GM19023 (cell line): Measurements from ENCODE around the gene NFIX.
"Not testable (repeated sequence)": the region's sequence is repeated elsewhere in the genome, so short reads cannot be mapped to it uniquely, and the experiment has no call there.

Source experiments
- ATAC-seq: cut with Tn5 transposase; IDR thresholded peaks from one replicate; pipeline ENCODE4 v1.9.1; 2021; ENCODE audit warnings: mild to moderate bottlenecking, moderate library complexity; ENCODE audit not compliant: unreplicated experiment

NFIX gene

DNA sequence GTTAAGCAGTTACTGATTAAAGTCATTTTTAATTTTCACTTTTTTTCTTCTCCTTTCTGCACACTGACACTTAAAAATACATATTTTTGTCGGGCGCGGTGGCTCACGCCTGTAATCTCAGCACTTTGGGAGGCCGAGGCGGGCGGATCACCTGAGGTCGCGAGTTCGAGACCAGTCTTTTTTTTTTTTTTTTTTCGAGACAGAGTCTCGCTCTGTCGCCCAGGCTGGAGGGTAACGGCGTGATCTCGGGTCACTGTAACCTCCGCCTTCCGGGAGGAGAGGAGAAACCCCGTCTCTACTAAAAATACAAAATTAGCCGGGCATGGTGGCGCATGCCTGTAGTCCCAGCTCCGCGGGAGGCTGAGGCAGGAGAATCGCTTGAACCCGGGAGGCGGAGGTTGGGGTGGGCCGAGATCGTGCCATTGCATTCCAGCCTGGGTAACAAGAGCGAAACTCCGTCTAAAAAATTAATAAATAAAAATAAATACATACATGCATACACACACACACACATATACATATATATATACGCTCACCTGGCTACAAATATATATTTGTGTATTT is 37.8 kb upstream of the NFIX start:
- not testable (repeated sequence) for ATAC-seq

DNA sequence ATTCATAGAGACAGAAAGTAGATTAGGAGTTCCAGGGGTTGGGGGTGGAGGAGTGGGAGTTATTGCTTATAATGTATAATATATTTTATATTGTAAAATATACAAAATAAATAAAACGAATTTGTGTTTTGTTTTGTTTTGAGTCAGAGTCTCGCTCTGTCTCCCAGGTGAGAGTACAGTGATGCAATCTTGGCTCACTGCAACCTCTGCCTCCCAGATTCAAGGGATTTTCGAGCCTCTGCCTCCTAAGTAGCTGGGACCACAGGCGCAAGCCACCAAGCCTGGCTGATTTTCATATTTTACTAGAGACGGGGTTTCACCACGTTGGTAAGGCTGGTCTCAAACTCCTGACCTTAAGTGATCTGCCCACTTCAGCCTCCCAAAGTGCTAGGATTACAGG is 35.8 kb upstream of the NFIX start:
- ATAC-seq, result no peak

DNA sequence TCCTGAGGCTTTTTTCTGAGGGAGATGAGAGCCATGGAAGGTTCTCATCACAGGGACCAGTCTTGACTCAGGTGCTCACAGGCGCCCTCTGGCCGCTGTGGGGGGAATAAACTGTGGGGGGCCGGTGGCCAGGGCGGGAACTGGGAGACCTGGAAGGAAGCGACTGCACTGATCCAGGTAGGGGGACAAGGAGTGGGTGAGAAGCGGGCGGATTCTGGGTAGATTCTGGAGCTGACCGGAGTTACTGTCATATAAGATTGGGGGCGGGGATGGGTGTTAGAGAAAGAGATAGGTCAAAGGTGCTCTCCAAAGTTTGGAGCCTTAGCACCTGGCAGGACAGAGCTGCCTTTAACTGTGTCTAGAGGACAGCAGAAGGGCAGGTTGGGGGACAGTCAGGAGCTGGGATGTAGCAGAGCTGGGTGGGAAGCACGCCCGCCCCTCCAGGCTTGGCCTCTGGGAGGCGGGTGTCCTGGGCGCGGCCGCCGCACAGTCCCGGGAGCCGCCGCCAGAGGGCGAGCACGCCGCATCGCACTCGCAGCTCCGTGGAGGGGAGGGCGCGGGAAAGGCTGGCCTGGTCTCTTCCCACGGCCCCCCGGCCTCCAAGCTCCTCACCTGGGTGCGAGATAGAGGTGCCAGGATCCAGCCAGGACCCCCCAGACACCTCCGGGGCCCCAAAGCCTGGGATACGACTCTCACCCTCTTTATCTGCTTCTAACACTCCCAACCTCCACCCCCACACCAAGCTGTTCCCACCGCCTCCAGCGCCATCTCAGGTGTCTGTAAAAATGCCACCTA is 30.1 kb upstream of the NFIX start:
- peak; percentile 79 for ATAC-seq

DNA sequence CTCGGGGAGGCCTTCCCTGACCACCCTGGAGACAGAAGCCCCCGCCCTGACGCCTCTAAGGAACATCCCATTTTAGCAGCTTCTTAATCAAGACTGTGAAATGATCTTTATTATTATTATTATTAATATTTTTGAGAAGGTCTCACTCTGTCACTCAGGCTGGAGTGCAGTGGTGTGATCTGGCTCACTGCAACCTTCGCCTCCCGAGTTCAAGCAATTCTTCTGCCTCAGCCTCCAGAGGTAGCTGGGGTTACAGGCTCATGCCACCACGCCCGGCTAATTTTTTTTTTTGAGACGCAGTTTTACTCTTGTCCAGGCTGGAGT is 29.5 kb upstream of the NFIX start:
- ATAC-seq, result no peak

DNA sequence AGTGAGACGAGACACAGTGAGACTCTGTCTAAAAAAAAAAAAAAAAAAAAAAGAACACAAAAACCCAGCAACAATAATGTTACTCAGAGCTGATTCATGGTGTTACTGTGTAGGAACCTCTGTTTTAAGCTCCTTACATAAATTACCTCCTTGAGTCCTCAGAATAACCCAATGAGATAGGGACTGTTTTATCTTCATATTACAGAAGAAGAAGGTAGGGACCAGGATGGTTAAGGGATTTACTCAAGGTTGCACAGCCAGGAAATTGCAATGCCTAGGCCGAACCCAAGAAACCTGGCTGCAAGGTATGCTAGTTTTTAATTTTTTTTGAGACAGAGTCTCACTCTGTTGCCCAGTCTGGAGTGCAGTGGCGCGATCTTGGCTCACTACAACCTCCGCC is 27.4 kb upstream of the NFIX start:
- ATAC-seq, result no peak

DNA sequence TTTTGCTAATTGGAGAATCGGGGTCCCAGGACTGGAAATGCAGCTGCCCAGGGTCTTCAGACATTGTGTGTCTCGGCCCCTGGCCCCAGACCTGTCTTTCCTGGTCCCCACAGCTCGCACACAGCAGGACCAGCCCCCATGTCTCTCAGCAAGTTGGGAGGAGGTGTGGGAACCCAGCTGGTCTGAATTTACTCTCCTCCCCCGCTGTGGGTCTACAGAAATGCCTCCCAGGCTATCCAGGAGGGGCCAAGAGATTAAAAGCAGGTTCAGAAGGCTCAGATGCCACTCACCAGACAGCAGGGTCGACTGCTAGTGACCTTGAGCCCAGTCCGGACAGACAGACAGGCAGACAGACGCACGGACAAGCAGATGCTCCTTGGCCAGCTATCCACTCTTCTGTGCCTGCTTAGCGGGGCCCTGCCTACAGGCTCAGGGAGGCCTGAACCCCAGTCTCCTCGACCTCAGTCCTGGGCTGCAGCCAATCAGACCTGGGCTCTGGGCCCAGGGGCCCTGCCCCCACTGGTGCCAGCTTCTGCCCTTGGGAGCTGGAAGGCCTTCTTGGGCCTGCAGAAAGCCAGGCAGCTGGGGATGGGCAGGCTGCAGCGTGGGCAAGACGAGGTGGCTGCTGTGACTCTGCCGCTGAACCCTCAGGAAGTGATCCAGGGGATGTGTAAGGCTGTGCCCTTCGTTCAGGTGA is 25.8 kb upstream of the NFIX start, which contains the start of gene DAND5:
DAND5 (plus strand) TSS at position 285 of the 697 bp plus-strand sequence; CDS start at position 370, 85 bp downstream.
- ATAC-seq, result no peak

DNA sequence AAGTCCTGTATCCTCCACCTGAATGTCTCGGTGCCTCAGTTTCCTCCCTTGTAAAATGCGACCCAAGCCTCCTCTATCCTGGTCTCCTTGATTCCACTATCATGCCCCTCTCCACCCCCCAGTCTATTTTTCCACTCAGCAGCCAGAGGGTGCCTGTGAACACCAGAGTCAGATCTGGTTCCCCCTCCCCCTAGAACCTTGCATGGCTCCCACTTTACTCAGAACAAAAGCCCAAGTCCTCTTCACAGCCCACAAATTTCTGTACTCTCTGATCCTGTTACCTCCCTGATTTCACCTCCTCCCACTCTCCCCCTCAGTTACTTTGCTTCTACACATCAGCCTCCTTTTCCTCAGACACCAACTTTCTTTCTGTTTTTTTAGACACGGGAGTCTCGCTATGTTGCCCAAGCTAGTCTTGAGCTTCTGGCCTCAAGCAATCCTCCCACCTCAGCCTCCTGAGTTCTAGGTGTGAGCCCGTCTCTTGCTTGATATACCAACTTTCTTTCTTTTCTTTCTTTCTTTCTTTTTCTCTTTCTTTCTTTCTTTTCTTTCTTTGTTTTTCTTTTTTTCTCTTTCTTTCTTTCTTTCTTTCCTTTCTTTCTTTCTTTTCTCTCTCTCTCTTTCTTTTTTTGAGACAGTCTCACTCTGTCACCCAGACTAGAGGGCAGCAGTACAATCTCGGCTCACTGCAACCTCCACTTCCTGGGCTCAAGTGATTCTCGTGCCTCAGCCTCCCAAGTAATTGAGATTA is 25.0 kb upstream of the NFIX start:
- no peak for ATAC-seq

DNA sequence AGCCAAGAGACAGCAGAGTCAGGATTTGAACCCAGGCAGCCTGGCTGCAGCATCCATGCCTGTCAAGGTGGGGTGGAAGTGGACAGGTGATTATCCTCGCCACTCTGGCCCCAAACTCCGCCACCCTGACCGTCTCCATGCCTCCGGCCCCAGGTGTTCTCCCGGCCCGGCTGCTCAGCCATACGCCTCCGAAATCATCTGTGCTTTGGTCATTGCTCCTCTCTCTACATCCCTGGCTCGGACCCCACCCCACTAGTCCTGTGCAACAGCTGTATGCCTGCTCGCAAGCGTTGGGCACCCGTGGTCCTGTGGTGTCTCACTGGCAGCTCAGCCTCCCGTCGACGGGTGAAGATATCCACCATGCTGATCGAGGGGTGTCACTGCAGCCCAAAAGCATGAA is 22.0 kb upstream of the NFIX start:
- no peak for ATAC-seq

DNA sequence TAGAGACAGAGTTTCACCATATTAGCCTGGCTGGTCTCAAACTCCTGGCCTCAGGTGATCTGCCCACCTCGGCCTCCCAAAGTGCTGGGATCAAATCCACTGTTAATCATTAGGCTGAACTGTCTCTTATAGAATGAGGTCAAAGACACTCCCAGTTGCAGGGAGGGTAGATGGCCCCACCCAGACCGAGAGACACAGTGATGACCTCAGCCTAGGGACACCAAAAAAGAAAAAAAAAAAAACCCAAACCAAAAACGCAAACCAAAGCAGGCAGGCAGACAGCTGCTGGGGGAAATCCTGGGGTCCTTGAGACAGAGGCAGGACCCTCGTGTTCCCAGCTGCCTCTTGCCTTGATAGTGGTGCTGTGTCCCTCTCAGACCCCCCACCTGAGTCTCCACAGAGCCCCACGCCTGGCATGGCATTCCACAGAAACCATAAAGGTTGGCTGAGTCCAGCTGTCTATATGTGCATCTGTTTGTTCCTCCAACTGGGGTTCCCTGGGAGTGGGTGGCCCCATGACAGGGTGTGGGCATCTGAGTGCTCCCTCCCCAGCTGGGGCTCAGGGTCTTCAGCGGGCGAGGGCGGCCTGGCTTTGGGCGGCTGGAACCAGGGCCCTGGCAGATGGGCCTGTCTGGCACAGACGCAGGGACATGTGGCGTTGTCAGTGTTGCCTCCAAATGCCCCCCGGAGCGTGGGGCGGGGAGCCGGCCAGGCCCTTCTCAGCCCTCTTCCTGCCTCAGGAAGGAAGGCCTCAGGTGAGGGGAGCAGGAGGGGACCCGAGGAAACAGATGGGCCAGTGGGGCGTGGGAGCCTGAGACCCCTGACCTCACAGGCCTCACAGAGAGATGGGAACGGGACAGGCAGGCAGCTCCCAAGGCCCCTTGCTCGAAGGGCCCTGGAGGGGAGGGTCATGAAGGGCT is 20.7 kb upstream of the NFIX start:
- no peak for ATAC-seq

DNA sequence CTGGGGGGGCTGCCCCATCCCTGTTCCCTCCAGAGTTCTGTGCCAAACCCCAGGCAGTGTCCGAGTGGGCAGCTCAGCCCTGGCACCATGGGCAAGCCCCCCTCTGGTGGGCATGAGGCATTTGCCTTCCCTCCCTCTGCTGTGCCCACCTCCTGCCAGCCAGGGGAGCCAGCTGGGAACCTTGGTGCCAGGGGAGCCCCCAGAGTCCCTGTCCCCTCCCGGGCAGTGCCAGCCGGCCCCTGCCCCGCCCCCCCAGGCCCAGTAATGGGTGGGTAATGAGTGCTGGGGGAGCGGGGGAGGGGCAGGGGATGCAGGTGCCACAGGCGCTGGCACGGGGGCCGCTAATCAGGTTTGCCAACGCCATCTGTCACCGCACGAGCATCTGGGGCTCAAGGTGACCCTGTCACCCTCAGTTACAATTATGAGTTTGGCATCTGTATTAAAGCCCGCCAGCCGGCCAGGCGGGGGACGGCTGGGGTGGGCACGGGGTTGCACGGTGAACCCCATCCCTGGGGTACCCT is 20.0 kb upstream of the NFIX start:
- no peak for ATAC-seq

DNA sequence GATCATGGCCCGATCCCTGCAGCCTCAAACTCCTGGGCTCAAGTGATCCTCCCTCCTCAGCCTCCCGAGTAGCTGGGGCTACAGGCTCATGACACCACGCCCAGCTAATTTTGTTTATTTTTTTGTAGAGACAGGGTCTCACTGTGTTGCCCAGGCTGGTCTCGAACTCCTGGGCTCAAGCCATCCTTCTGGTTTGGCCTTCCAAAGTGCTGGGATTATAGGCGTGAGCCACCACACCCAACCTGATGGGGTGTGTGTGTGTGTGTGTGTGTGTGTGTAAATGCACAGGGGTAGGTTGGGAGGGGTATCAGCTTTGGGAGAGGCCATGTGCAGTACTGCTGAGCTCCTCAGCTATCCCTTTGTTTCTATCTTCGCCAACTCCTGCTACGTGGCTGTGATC is 19.2 kb upstream of the NFIX start:
- not testable (repeated sequence) for ATAC-seq

DNA sequence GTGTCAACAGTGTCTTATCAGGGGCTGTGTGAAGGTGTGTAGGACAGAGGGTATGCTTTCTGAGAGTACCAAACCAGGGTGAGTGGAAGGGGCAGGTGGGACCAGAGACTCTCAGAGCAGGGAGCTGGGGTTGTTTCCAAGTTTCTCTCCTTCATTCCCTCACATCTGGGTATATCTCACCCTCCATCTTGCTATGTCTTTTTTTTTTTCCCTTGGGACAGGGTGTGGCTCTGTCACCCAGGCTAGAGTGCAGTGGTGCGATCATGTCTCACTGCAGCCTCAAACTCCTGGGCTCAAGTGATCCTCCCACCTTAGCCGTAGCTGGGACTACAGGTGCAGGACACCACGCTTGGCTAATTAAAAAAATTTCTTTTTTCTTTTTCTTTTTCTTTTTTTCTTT is 15.3 kb upstream of the NFIX start:
- no peak for ATAC-seq

DNA sequence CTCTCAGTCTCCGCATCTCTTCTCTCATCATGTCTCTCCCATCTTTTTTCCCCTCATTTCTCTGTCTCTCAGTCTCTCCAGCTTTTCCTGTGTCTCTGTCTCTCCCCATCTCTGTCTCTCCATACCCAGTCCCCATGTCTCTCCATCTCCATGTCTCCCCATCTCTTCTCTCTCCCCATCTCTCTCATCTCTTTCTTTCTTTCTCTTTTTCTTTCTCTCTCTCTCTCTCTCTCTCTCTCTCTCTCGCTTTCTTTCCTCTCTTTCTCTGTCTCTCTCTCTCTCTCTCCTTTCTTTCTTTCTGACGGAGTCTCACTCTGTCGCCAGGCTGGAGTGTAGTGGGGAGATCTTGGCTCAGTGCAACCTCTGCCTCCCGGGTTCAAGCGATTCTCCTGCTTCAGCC is 12.6 kb upstream of the NFIX start:
- no peak for ATAC-seq

DNA sequence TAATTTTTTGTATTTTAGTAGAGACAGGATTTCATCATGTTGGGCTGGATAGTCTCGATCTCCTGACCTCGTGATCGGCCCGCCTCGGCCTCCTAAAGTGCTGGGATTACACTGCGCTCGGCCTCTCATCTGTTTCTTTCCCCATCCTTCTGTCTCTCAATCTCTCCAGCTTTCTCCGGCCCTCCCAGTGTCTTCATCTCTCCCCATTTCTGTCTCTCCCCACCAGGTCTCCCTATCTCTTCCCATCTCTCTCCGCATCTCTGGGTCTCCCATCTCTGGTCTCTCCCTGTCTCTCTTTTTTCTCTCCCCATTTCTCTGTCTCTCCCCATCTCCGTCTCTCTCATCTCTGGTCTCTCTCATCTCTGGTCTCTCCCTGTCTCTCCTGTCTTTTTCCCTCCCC is 12.2 kb upstream of the NFIX start:
- ATAC-seq, result no peak

DNA sequence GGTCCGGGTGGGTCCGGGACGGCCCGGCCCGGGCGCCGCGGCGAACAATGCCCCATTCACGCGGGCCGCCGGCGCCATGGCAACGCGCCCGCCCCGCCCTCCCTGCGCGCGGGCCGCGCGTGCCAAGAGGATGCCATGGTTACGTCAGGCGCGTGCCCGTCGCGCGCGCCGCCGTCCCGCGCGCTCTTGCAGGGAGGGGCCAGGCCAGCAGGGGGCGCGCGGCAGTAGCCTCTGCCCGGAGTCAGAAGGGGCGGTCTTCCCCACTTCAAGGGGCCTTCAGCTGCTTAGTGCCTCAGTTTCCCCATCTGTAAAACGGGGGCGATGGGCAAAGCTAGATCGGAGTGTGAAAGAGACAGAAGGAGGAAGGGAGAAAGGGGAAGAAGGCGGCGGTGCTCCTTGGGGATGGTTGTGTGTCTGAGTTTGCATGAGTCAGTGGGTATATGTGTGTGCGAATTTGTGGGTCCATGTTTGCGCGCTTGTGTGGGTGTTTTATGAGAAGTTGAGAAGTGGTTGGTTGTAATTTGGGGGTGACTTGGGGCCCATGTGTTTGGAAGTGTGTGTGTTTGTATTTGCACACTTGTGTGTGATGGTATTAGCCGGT is 11.6 kb upstream of the NFIX start:
- no peak for ATAC-seq

DNA sequence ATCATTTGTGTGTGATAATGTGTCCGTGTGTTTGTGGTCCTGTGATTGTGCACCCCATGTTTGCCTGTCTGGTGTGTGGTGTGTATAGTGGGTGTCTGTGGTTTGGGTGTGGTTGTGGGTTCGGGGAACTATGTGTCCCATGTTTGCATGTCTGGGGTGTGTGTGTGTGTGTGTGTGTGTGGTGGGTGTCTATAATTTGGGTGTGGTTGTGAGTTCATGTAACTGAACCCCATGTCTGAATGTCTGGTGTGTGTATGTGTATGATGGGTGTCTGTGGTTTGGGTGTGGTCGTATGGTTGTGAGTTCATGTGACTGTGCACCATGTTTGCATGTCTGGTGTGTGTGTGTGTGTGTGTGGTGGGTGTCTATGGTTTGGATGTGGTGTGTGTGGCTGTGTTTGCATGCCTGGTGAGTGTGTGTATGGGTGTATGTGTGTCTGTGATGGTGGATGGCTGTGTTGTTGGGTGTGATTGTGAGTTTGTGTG is 11.1 kb upstream of the NFIX start:
- ATAC-seq, result no peak

DNA sequence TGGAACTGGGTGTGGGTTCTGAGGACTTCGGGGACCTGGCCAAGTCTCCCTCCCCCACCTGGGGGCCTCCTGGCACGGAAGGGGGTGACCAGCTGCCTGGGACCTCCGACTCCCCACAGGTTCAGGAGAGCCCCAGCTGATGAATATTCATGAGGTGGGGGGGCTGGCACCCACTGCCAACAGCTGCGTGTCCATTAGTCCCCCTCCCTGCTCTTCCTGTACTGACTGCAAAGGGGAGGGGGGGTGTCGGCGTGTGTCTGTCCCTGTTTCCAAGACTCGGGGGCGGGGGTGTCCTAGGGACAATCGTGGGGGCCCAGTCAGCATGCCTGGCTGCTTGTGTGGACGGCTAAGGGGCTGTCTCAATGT is 10.6 kb upstream of the NFIX start:
- no peak for ATAC-seq

DNA sequence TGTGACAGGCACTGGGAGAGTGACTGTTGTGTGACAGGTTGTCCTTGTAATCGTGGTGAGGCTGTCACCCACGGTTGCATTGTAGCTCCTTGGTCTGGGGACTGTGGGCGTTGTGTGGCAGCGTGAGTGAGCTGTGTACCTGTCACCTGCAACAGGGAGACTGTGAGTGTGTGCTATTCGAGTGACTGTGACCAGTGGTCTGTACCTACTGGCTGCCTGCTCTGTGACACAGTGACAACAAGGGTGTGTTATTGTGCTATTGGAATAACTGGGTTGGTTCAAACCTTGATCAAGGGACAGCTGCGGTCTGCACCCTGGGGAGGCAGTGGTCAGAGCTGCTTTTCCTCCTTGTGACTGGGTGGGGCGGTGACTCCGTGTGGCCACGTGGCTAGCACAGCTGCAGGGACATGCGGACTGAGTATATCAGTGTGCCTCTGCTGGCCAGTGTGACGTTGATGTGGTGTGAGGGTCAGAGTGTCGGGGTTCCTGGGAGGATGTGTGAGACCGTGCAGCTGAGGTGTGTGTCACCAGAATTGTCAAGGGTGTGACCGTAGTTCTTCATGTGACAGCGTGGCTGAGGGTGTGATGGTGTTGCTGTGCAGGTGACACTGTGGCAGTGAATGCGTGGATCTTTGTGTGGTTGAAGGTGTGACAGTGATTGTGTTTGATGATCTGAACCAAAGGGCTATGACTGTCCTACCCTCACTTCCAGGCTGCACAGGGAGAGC is 10.1 kb upstream of the NFIX start:
- no peak for ATAC-seq

DNA sequence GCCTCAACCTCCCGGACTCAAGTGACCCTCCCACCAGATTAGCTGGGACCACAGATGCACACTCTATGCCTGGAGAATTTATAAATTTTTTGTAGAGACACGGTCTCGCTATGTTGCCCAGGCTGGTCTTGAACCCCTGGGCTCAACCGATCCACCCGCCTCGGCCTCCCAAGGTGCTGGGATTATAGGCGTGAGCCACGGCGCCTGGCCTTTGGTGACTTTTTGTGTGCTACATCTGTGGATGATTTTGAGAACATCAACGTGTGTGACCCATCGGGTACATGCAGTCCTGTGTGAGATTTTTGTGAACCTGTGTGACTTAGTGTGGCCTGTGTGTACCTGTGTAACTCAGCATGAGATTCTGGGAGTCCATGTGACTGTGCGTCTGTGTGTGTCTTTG is 8.5 kb upstream of the NFIX start:
- ATAC-seq, result no peak
